Fibroblast of lung (primary cell): Measurements from ENCODE around the gene NKX2-3. TPM values are rescaled to one million over a fixed set of nuclear protein-coding genes. Genes with fewer than 3 reads are reported as not detected.

Experiments
- DNase-seq, 2 donors: peaks; one replicate each; pipeline versions ENCODE4 v3.0.0 to v3.0.0-alpha.2; 2010; ENCODE audit warnings: low read depth in 2 of 2
- H2AFZ ChIP-seq: 2 replicates; pipeline ENCODE4 v1.5.1; 2012; ENCODE audit warnings: low read length, control low read depth, inconsistent platforms
- H3K27ac ChIP-seq: 2 replicates; pipeline ENCODE4 v1.5.1; 2011; ENCODE audit warnings: low read length, control low read depth; ENCODE audit not compliant: insufficient read depth
- H3K27me3 ChIP-seq: 2 replicates; pipeline ENCODE4 v1.5.1; 2011; ENCODE audit warnings: mild to moderate bottlenecking, low read length; ENCODE audit not compliant: control insufficient read depth, insufficient read depth
- H3K36me3 ChIP-seq: 2 replicates; pipeline ENCODE4 v1.5.1; 2011; ENCODE audit warnings: low read length; ENCODE audit not compliant: control insufficient read depth, insufficient read depth
- H3K4me1 ChIP-seq: 2 replicates; pipeline ENCODE4 v1.5.1; 2011; ENCODE audit warnings: low read length; ENCODE audit not compliant: control insufficient read depth, insufficient read depth; ENCODE audit errors: extremely low read depth
- H3K4me2 ChIP-seq: 2 replicates; pipeline ENCODE4 v1.5.1; 2011; ENCODE audit warnings: low read length, control low read depth; ENCODE audit not compliant: insufficient read depth; ENCODE audit errors: extremely low read depth
- H3K4me3 ChIP-seq, 4 experiments: fragments of 200-600 bp in 1 of 4; sonication (generic) in 1 of 4; replicated peaks in 1 of 4; 2 replicates each; pipeline ENCODE4 v1.5.1; 2011 to 2016; ENCODE audit warnings: low read length in 4 of 4, low read depth in 3 of 4, mild to moderate bottlenecking in 3 of 4, control low read depth in 2 of 4, inconsistent platforms in 1 of 4, mixed read lengths in 1 of 4; ENCODE audit not compliant: insufficient read depth in 1 of 4; ENCODE audit errors: control extremely low read depth in 1 of 4
- H3K79me2 ChIP-seq: 2 replicates; pipeline ENCODE4 v1.5.1; 2012; ENCODE audit warnings: mild to moderate bottlenecking, low read length, inconsistent platforms; ENCODE audit not compliant: control insufficient read depth, insufficient read depth
- H3K9ac ChIP-seq: 2 replicates; pipeline ENCODE4 v1.5.1; 2011; ENCODE audit warnings: mild to moderate bottlenecking, low read length, control low read depth; ENCODE audit not compliant: insufficient read depth
- H3K9me3 ChIP-seq: 2 replicates; pipeline ENCODE4 v1.5.1; 2012; ENCODE audit warnings: low read depth, low read length; ENCODE audit not compliant: control insufficient read depth, insufficient read depth
- H4K20me1 ChIP-seq: 2 replicates; pipeline ENCODE4 v1.5.1; 2011; ENCODE audit warnings: low read length; ENCODE audit not compliant: control insufficient read depth, insufficient read depth; ENCODE audit errors: extremely low read depth
- CTCF ChIP-seq, 2 donors: IDR thresholded peaks in 1 of 2; conservative IDR thresholded peaks in 1 of 2; 1 replicate in 1 of 2; 2 replicates in 1 of 2; pipeline ENCODE4 v1.5.1; 2011 to 2012; ENCODE audit warnings: low read length in 2 of 2, control low read depth in 1 of 2, inconsistent platforms in 1 of 2, low read depth in 1 of 2, mild to moderate bottlenecking in 1 of 2
- EZH2 ChIP-seq: IDR thresholded peaks from 2 replicates; pipeline ENCODE4 v1.5.1; 2012; ENCODE audit warnings: low read length, control low read depth, mild to moderate bottlenecking; ENCODE audit errors: missing control alignments
- polyA plus RNA-seq, 2 donors: library from polyadenylated mRNA; depleted of rRNA in 1 of 2; stranded (reverse) in 1 of 2; unstranded in 1 of 2; fragments of >200 nt; gene quantifications; 2 replicates each; pipeline ENCODE4 v1.2.1, GENCODE V29; 2011 to 2012; ENCODE audit warnings: missing spikeins in 1 of 2
- total RNA-seq: library from RNA; depleted of rRNA; stranded (reverse); fragments of >200 nt; gene quantifications from 2 replicates; pipeline ENCODE4 v1.2.1, GENCODE V29; 2014

The NKX2-3 gene
- total and polyA plus RNA-seq, 2 donors (not counting 1 experiment from before 2014, with no cell fraction given), result not detected

- H3K4me2 ChIP-seq, result no peak overlapping the region
- no peak overlapping the region for H3K4me3 ChIP-seq
- H3K4me1 ChIP-seq, result no peaks in the 10 kb centered on the region
Measured at GRCh38 chr10:99533496-99534449, 1.0 kb downstream of the NKX2-3 start.

GRCh38 chr10:99534450-99534938 is 1.8 kb downstream of the NKX2-3 start:
- H4K20me1 ChIP-seq, result no peaks in the 10 kb centered on the region
- H3K9me3 ChIP-seq, result no peaks in the 10 kb centered on the region
- no peak overlapping the region for H3K4me2 ChIP-seq
- H3K9ac ChIP-seq, result no peak overlapping the region
- DNase-seq, result no peak
- no peak overlapping the region for H3K4me3 ChIP-seq
- H2AFZ ChIP-seq, result no peak overlapping the region
- no peaks in the 10 kb centered on the region for H3K36me3 ChIP-seq
- peaks cover 97% of the 10 kb centered on the region for H3K27me3 ChIP-seq
- TF ChIP-seq EZH2, result peak; percentile 88
- TF ChIP-seq CTCF (conservative IDR thresholded peaks at IDR 0.05 in 1 of 2, IDR thresholded peaks at IDR 0.05 in 1 of 2; ENCODE audit: low read depth in 1 of 2, low read length in 2 of 2), result no peak
- no peaks in the 10 kb centered on the region for H3K79me2 ChIP-seq
- H3K4me1 ChIP-seq, result no peaks in the 10 kb centered on the region
- H3K27ac ChIP-seq, result no peak overlapping the region

More at GRCh38 chr10:99533496-99534449, 1.0 kb downstream of the NKX2-3 start:
- Histone ChIP-seq H4K20me1 (no peaks in the 10 kb centered on the region), H3K9ac (no peak overlapping the region), H2AFZ (no peak overlapping the region), H3K27ac (no peak overlapping the region), H3K9me3 (no peaks in the 10 kb centered on the region), H3K27me3 (peaks cover 95% of the 10 kb centered on the region), H3K79me2 (no peaks in the 10 kb centered on the region), H3K36me3 (no peaks in the 10 kb centered on the region)
- no peak for DNase-seq
- TF ChIP-seq EZH2 (peak; percentile 85), CTCF (conservative IDR thresholded peaks at IDR 0.05 in 1 of 2, IDR thresholded peaks at IDR 0.05 in 1 of 2; ENCODE audit: low read depth in 1 of 2, low read length in 2 of 2) (no peak)

GRCh38 chr10:99534939-99535763 is 2.4 kb downstream of the NKX2-3 start:
- TF ChIP-seq EZH2, result no peak
- TF ChIP-seq CTCF (conservative IDR thresholded peaks at IDR 0.05 in 1 of 2, IDR thresholded peaks at IDR 0.05 in 1 of 2; ENCODE audit: low read depth in 1 of 2, low read length in 2 of 2), result no peak
- Histone ChIP-seq H3K4me2 (no peak overlapping the region), H2AFZ (no peak overlapping the region), H3K36me3 (no peaks in the 10 kb centered on the region), H3K9me3 (no peaks in the 10 kb centered on the region), H4K20me1 (no peaks in the 10 kb centered on the region), H3K9ac (no peak overlapping the region), H3K27ac (no peak overlapping the region), H3K79me2 (no peaks in the 10 kb centered on the region), H3K27me3 (peaks cover 96% of the 10 kb centered on the region), H3K4me1 (no peaks in the 10 kb centered on the region), H3K4me3 (no peak overlapping the region)
- no peak for DNase-seq
